Heart left ventricle (tissue), 13 donors: ENCODE results near the gene FCHSD2.

Experiments used
- CTCF ChIP-seq, 12 donors: fragments of 200-600 bp; sonication (generic) in 4 of 12; IDR thresholded peaks; one replicate each; pipeline versions ENCODE4 v1.5.0 to v1.8.0; 2018 to 2022; ENCODE audit warnings: antibody characterized with exemption in 12 of 12, mild to moderate bottlenecking in 5 of 12
- POLR2A ChIP-seq, 2 donors: fragments of 450-650 bp; IDR thresholded peaks; one replicate each; pipeline ENCODE4 v1.6.1; 2017; ENCODE audit warnings: antibody characterized with exemption in 2 of 2, mild to moderate bottlenecking in 2 of 2, moderate library complexity in 2 of 2
- donor health status: ischemic (EF 13 %, LVEDD 7.1; RV severe dilation, severe dysfunction).
- donor health status: DM: no; HTN: yes; CAD: no.
- donor health status: DM: no; HTN: no; CAD: no.
- donor health status: ischemic (EF 25% LVEDD 6.9; RV normal size, moderate dysfunction).
- donor health status: ischemic (EF 25% LVEDD 5.7; RV mildly dilated, moderate dysfunction).
- donor health status: ischemic (EF 35%, LVEDD 5.7; RV mildly dilated, moderate dysfunction).
- donor health status: nonischemic (EF 11% LVEDD 7.7; RV severe dilation, severe dysfunction).
- donor health status: DM: yes; HTN: yes; CAD: no.
- donor health status: PGD.
- donor health status: ischemic (EF 29% LVEDD 5.4; RV normal size, mild dysfunction).
- donor health status: nonischemic (EF 23%, LVEDD 6.1; RV moderate dilation, normal function).

- TF ChIP-seq POLR2A (IDR thresholded peaks at IDR 0.05) (no peak), CTCF (IDR thresholded peaks at IDR 0.05) (no peak)
Observed at GRCh38 chr11:72816404-72816990, 325.6 kb downstream of the FCHSD2 start.
